Activated naive CD4-positive, alpha-beta T cell treated with Interleukin-2 at 50 U/mL for 16 hours (primary cell): ENCODE measurements around the gene TCEANC.
A peak's percentile ranks its signal among the peaks of the same experiment; 100 is the strongest.
"Not testable (repeated sequence)": the region's sequence is repeated elsewhere in the genome, so short reads cannot be mapped to it uniquely, and the experiment has no call there.

Experiments used
- DNase-seq: peaks from one replicate; pipeline ENCODE4 v3.0.0-alpha.2; 2020

TCEANC gene

GRCh38 chrX:13659063-13659462 lies 6.1 kb downstream of the TCEANC start:
- DNase-seq = no peak

GRCh38 chrX:13661735-13662288 lies 8.9 kb downstream of the TCEANC start:
- peak; percentile 30 for DNase-seq

- DNase-seq = no peak
Measured at GRCh38 chrX:13662355-13662791, 9.4 kb downstream of the TCEANC start.

GRCh38 chrX:13664020-13664419 lies 11.1 kb downstream of the TCEANC start:
- DNase-seq = no peak

- DNase-seq = no peak
Measured at GRCh38 chrX:13666836-13667235, 13.9 kb downstream of the TCEANC start.

GRCh38 chrX:13667919-13668318 lies 15.0 kb downstream of the TCEANC start:
- DNase-seq = no peak

- peak; percentile 67 for DNase-seq
Measured at GRCh38 chrX:13669246-13669737, 16.4 kb downstream of the TCEANC start.

- DNase-seq = peak; percentile 16
Measured at GRCh38 chrX:13669755-13670154, 16.8 kb downstream of the TCEANC start.

GRCh38 chrX:13670197-13670596 lies 17.3 kb downstream of the TCEANC start:
- DNase-seq = no peak

- DNase-seq = no peak
Measured at GRCh38 chrX:13673016-13673415, 20.1 kb downstream of the TCEANC start.

GRCh38 chrX:13676885-13677284 lies 23.9 kb downstream of the TCEANC start:
- no peak for DNase-seq

- not testable (repeated sequence) for DNase-seq
Measured at GRCh38 chrX:13679700-13680099, 26.8 kb downstream of the TCEANC start.

GRCh38 chrX:13681595-13681994 lies 28.7 kb downstream of the TCEANC start:
- no peak for DNase-seq

GRCh38 chrX:13684361-13684760 lies 31.4 kb downstream of the TCEANC start:
- DNase-seq = no peak

- no peak for DNase-seq
Measured at GRCh38 chrX:13685126-13685763, 32.3 kb downstream of the TCEANC start.

- no peak for DNase-seq
Measured at GRCh38 chrX:13687203-13687602, 34.3 kb downstream of the TCEANC start.

- DNase-seq = no peak
Measured at GRCh38 chrX:13688384-13688957, 35.5 kb downstream of the TCEANC start.

- peak; percentile 84 for DNase-seq
Measured at GRCh38 chrX:13688958-13689740, 36.2 kb downstream of the TCEANC start, which contains the start of gene RAB9A. TSS of gene RAB9A (plus strand) at chrX:13689128. CDS start at chrX:13708747, 19,619 bp downstream.

GRCh38 chrX:13689741-13690211 lies 36.8 kb downstream of the TCEANC start:
- DNase-seq = no peak

GRCh38 chrX:13690836-13691235 lies 37.9 kb downstream of the TCEANC start:
- no peak for DNase-seq

- no peak for DNase-seq
Measured at GRCh38 chrX:13691841-13692371, 39.0 kb downstream of the TCEANC start.

GRCh38 chrX:13692771-13693231 lies 39.9 kb downstream of the TCEANC start:
- DNase-seq = no peak
